HepG2 (cell line): ENCODE measurements around the gene VWA7. TPM values are rescaled to one million over a fixed set of nuclear protein-coding genes. Genes with fewer than 3 reads are reported as not detected.

Experiments
- AGO2 ChIP-seq: fragments of 200-400 bp; formaldehyde crosslinking; optimal IDR thresholded peaks from 2 replicates; pipeline ENCODE3; 2017; ENCODE audit warnings: mild to moderate bottlenecking, low read depth, low read length, moderate library complexity
- ATM ChIP-seq: fragments of 450-650 bp; IDR thresholded peaks from 2 replicates; pipeline ENCODE4 v1.7.1; 2017; ENCODE audit warnings: mild to moderate bottlenecking, borderline replicate concordance
- CCAR2 ChIP-seq: fragments of 200-400 bp; formaldehyde crosslinking; optimal IDR thresholded peaks from 2 replicates; pipeline ENCODE3; 2018; ENCODE audit warnings: low read depth, mild to moderate bottlenecking, low read length, moderate library complexity
- ETV5 ChIP-seq: IDR thresholded peaks from 2 replicates; pipeline ENCODE4 v1.6.1; 2018; ENCODE audit warnings: missing biosample characterization, missing genetic modification reagents, inconsistent platforms, borderline replicate concordance
- IRF2 ChIP-seq: IDR thresholded peaks from 2 replicates; pipeline ENCODE4 v1.6.1; 2018; ENCODE audit warnings: missing genetic modification reagents, missing compliant biosample characterization
- LCORL ChIP-seq, 2 experiments: fragments of 450-650 bp in 1 of 2; sonication (generic) in 1 of 2; formaldehyde crosslinking in 1 of 2; IDR thresholded peaks; 2 replicates each; pipeline versions ENCODE4 v1.5.0 to v1.6.1; 2017 to 2020; ENCODE audit warnings: antibody characterized with exemption in 1 of 2, missing genetic modification reagents in 1 of 2
- MED1 ChIP-seq: sonication (generic); formaldehyde crosslinking; IDR thresholded peaks from 2 replicates; pipeline ENCODE4 v1.4.0; 2020; ENCODE audit warnings: missing genetic modification reagents
- MIER2 ChIP-seq: IDR thresholded peaks from 2 replicates; pipeline ENCODE4 v1.6.1; 2016; ENCODE audit warnings: missing biosample characterization, missing genetic modification reagents
- NR2C2 ChIP-seq: sonication (generic); formaldehyde crosslinking; IDR thresholded peaks from 2 replicates; pipeline ENCODE4 v1.4.0; 2020; ENCODE audit warnings: missing genetic modification reagents, mild to moderate bottlenecking, moderate library complexity, borderline replicate concordance
- PBX3 ChIP-seq: sonication (generic); formaldehyde crosslinking; IDR thresholded peaks from 2 replicates; pipeline ENCODE4 v1.8.1; 2023; ENCODE audit warnings: missing genetic modification reagents, inconsistent platforms, borderline replicate concordance
- PRPF4 ChIP-seq: fragments of 200-400 bp; formaldehyde crosslinking; IDR thresholded peaks from 2 replicates; pipeline ENCODE4 v1.6.1; 2016; ENCODE audit warnings: low read length, low read depth; ENCODE audit not compliant: poor library complexity, severe bottlenecking
- RBM39 ChIP-seq: fragments of 200-400 bp; formaldehyde crosslinking; IDR thresholded peaks from one replicate; pipeline ENCODE4 v1.6.1; 2018; ENCODE audit warnings: antibody characterized with exemption, mild to moderate bottlenecking, low read depth, low read length; ENCODE audit not compliant: poor library complexity, severe bottlenecking
- RFXANK ChIP-seq: IDR thresholded peaks from 2 replicates; pipeline ENCODE4 v1.6.1; 2016
- SNAPC5 ChIP-seq: sonication (generic); formaldehyde crosslinking; IDR thresholded peaks from 2 replicates; pipeline ENCODE4 v1.8.1; 2023; ENCODE audit warnings: mild to moderate bottlenecking, missing genetic modification reagents, borderline replicate concordance
- SP2 ChIP-seq: sonication (generic); formaldehyde crosslinking; IDR thresholded peaks from 2 replicates; pipeline ENCODE4 v1.5.1; 2020; ENCODE audit warnings: mild to moderate bottlenecking, missing genetic modification reagents
- ZBTB7A ChIP-seq: sonication (generic); formaldehyde crosslinking; IDR thresholded peaks from 2 replicates; pipeline ENCODE4 v1.8.0; 2022; ENCODE audit warnings: mild to moderate bottlenecking, missing genetic modification reagents
- ZC3H13 ChIP-seq: sonication (generic); formaldehyde crosslinking; IDR thresholded peaks from 2 replicates; pipeline ENCODE4 v1.8.1; 2023; ENCODE audit warnings: mild to moderate bottlenecking, missing genetic modification reagents, moderate library complexity
- ZNF10 ChIP-seq: sonication (generic); formaldehyde crosslinking; IDR thresholded peaks from 2 replicates; pipeline ENCODE4 v1.4.0; 2020; ENCODE audit warnings: mild to moderate bottlenecking, low read depth, missing genetic modification reagents, borderline replicate concordance
- ZNF383 ChIP-seq: sonication (generic); formaldehyde crosslinking; IDR thresholded peaks from 2 replicates; pipeline ENCODE4 v1.4.0; 2020; ENCODE audit warnings: missing genetic modification reagents, mild to moderate bottlenecking, borderline replicate concordance
- ZNF496 ChIP-seq: sonication (generic); formaldehyde crosslinking; IDR thresholded peaks from 2 replicates; pipeline ENCODE4 v1.8.1; 2023; ENCODE audit warnings: mild to moderate bottlenecking, moderate library complexity, missing genetic modification reagents; ENCODE audit not compliant: insufficient replicate concordance
- ZNF652 ChIP-seq: IDR thresholded peaks from 2 replicates; pipeline ENCODE4 v1.6.1; 2016; ENCODE audit warnings: low read depth, borderline replicate concordance
- ZNF687 ChIP-seq: sonication (generic); formaldehyde crosslinking; IDR thresholded peaks from 2 replicates; pipeline ENCODE4 v1.5.1; 2020; ENCODE audit warnings: mild to moderate bottlenecking, missing genetic modification reagents, moderate library complexity
- ZNF691 ChIP-seq: sonication (generic); formaldehyde crosslinking; IDR thresholded peaks from 2 replicates; pipeline ENCODE4 v1.4.0; 2020; ENCODE audit warnings: missing genetic modification reagents, low read depth, mild to moderate bottlenecking, borderline replicate concordance
- polyA plus RNA-seq, 8 experiments: library from polyadenylated mRNA; depleted of rRNA in 3 of 8; stranded (reverse) in 7 of 8; unstranded in 1 of 8; fragments of >200 nt; fragmentation: Illumina TruSeq in 4 of 8; extraction: Trizol in 4 of 8; gene quantifications; 2 replicates each; pipeline versions ENCODE4 v1.2.1 to v1.2.3, GENCODE V29; 2011 to 2016; ENCODE audit warnings: low read depth in 4 of 8, missing spikeins in 1 of 8, mixed read lengths in 1 of 8; ENCODE audit not compliant: insufficient read depth in 1 of 8
- total RNA-seq, 5 experiments: library from RNA; depleted of rRNA; stranded (reverse); fragments of >200 nt; fragmentation: Illumina TruSeq; extraction: Trizol; gene quantifications; 2 replicates each; pipeline ENCODE4 v1.2.3, GENCODE V29; 2016; ENCODE audit warnings: low read depth in 1 of 5

Gene VWA7
- total and polyA plus RNA-seq, 2 of the 13 experiments (the other 11 are each of a cell fraction or from before 2014, with no cell fraction given), result 0.86 to 3.3 TPM

GRCh38 chr6:31736021-31736767 lies 40.9 kb downstream of the VWA7 start, which contains the start of gene CLIC1 (continued):
- peak; percentile 88 for TF ChIP-seq ZNF687 (CRISPR knock-in tag)
- peak; percentile 94 for TF ChIP-seq ETV5 (CRISPR knock-in tag)
- TF ChIP-seq NR2C2 (CRISPR knock-in tag), result no peak; the same call in none of the 2 replicates
- TF ChIP-seq MED1 (CRISPR knock-in tag), result peak; percentile 84
- TF ChIP-seq ATM, result no peak
- TF ChIP-seq PRPF4, result no peak
- peak; percentile 78 for TF ChIP-seq ZNF691
- peak; percentile 82 for TF ChIP-seq ZC3H13 (CRISPR knock-in tag)
- no peak for TF ChIP-seq PBX3
- no peak for TF ChIP-seq ZNF652 (CRISPR knock-in tag)
- TF ChIP-seq RFXANK (CRISPR knock-in tag), result peak; percentile 38; the same call in 1 of the 2 replicates
- 0 out of 2 replicates have a peak, but pooled peaks have one; percentile 16 for TF ChIP-seq SNAPC5 (CRISPR knock-in tag)
- TF ChIP-seq RBM39, result peak; percentile 97
- 0 out of 2 replicates have a peak, but pooled peaks have one; percentile 10 for TF ChIP-seq MIER2 (CRISPR knock-in tag)
- no peak for TF ChIP-seq LCORL (IDR thresholded peaks at IDR 0.05)
- TF ChIP-seq LCORL (CRISPR knock-in tag; IDR thresholded peaks at IDR 0.05), result peak; percentile 89
- TF ChIP-seq ZNF10 (CRISPR knock-in tag), result no peak
- no peak for TF ChIP-seq SP2 (CRISPR knock-in tag)
- no peak for TF ChIP-seq ZNF496 (CRISPR knock-in tag)
- TF ChIP-seq ZNF383 (CRISPR knock-in tag), result no peak
- no peak; the same call in none of the 2 replicates for TF ChIP-seq ZBTB7A
- TF ChIP-seq IRF2 (CRISPR knock-in tag), result peak; percentile 84; the same call in 1 of the 2 replicates
- TF ChIP-seq CCAR2, result peak; percentile 8
- no peak for TF ChIP-seq AGO2
